GM23248 (cell line): ENCODE measurements around the gene CASS4. TPM values are rescaled to one million over a fixed set of nuclear protein-coding genes. Genes with fewer than 3 reads are reported as not detected.

Source experiments
- DNase-seq: peaks from one replicate; pipeline ENCODE4 v3.0.0-alpha.2; 2015
- H2AFZ ChIP-seq: fragments of 200-600 bp; sonication (generic); 2 replicates; pipeline ENCODE4 v1.6.1; 2016; ENCODE audit warnings: antibody characterized with exemption
- H3F3A ChIP-seq: fragments of 200-600 bp; sonication (generic); 2 replicates; pipeline ENCODE4 v1.6.1; 2016; ENCODE audit warnings: mild to moderate bottlenecking, antibody characterized with exemption, mixed run types; ENCODE audit not compliant: insufficient read depth
- H3K27ac ChIP-seq: fragments of 200-600 bp; sonication (generic); 2 replicates; pipeline ENCODE4 v1.5.1; 2016; ENCODE audit warnings: mild to moderate bottlenecking
- H3K27me3 ChIP-seq: fragments of 200-600 bp; sonication (generic); replicated peaks from 2 replicates; pipeline ENCODE4 v1.6.1; 2016; ENCODE audit warnings: mild to moderate bottlenecking; ENCODE audit not compliant: insufficient read depth
- H3K36me3 ChIP-seq: fragments of 200-600 bp; sonication (generic); 2 replicates; pipeline ENCODE4 v1.6.1; 2016; ENCODE audit warnings: low read depth, mild to moderate bottlenecking
- H3K4me1 ChIP-seq: fragments of 200-600 bp; sonication (generic); 2 replicates; pipeline ENCODE4 v1.6.1; 2016; ENCODE audit warnings: mild to moderate bottlenecking; ENCODE audit not compliant: insufficient read depth
- H3K4me2 ChIP-seq: fragments of 200-600 bp; sonication (generic); one replicate; pipeline ENCODE4 v1.6.1; 2016; ENCODE audit warnings: mild to moderate bottlenecking; ENCODE audit not compliant: unreplicated experiment
- H3K4me3 ChIP-seq: fragments of 200-600 bp; sonication (generic); 2 replicates; pipeline ENCODE4 v1.5.1; 2016; ENCODE audit warnings: mild to moderate bottlenecking
- H3K79me2 ChIP-seq: fragments of 200-600 bp; sonication (generic); 2 replicates; pipeline ENCODE4 v1.6.1; 2016; ENCODE audit warnings: mild to moderate bottlenecking; ENCODE audit not compliant: insufficient read depth
- H3K9ac ChIP-seq: fragments of 200-600 bp; sonication (generic); 2 replicates; pipeline ENCODE4 v1.6.1; 2016; ENCODE audit warnings: mild to moderate bottlenecking
- H3K9me2 ChIP-seq: fragments of 200-600 bp; sonication (generic); 2 replicates; pipeline ENCODE4 v1.6.1; 2016; ENCODE audit warnings: mixed run types, mild to moderate bottlenecking, moderate library complexity; ENCODE audit not compliant: insufficient read depth
- H3K9me3 ChIP-seq: fragments of 200-600 bp; sonication (generic); one replicate; pipeline ENCODE4 v1.6.1; 2017; ENCODE audit warnings: low read depth
- H4K20me1 ChIP-seq: fragments of 200-600 bp; sonication (generic); 2 replicates; pipeline ENCODE4 v1.6.0; 2016; ENCODE audit not compliant: insufficient read depth
- EZH2 ChIP-seq: fragments of 200-600 bp; sonication (generic); IDR thresholded peaks from 2 replicates; pipeline ENCODE4 v1.6.1; 2018; ENCODE audit warnings: antibody characterized with exemption, mild to moderate bottlenecking; ENCODE audit not compliant: insufficient read depth, poor library complexity, severe bottlenecking
- EZH2phosphoT487 ChIP-seq: fragments of 200-600 bp; sonication (generic); IDR thresholded peaks from 2 replicates; pipeline ENCODE4 v1.6.1; 2018; ENCODE audit warnings: antibody characterized with exemption, moderate library complexity, mild to moderate bottlenecking, low read depth; ENCODE audit not compliant: insufficient read depth
- WGBS, 2 experiments: methylation state at CpG; one replicate each; pipeline ENCODE4 v1.1.6; 2015 to 2017; ENCODE audit warnings: low lambda C conversion rate in 2 of 2, low coverage in 1 of 2; ENCODE audit errors: missing lambda C conversion rate in 2 of 2; 5-methylcytosine and 5-hydroxymethylcytosine counted together
- in situ Hi-C: fragments of 300-500 bp; cut with MboI; formaldehyde crosslinking; loops from 2 replicates; pipeline ENCODE4 v1.15.0; 2020
- polyA plus RNA-seq: library from polyadenylated mRNA; unstranded; fragments of >200 nt; fragmentation: Nextera tagmentation; extraction: Ambion mirVana; gene quantifications from 2 replicates; pipeline ENCODE4 v1.2.1, GENCODE V29; 2016
- total RNA-seq: library from RNA; depleted of rRNA; stranded (reverse); fragments of >200 nt; shearing (Covaris generic); gene quantifications from 2 replicates; pipeline ENCODE4 v1.2.3, GENCODE V29; 2014

The CASS4 gene
- total and polyA plus RNA-seq, 2 experiments from 2014 or later, result 10.4 to 19.2 TPM

GRCh38 chr20:56465997-56466396 is 53.9 kb downstream of the CASS4 start:
- WGBS, 2 experiments, result 51 to 56% methylated on average over 7 of the region's 7 CpGs
- Histone ChIP-seq H3K27me3 (no peaks in the 10 kb centered on the region), H3K27ac (no peak overlapping the region), H3K4me3 (no peak overlapping the region), H3K9me3 (no peaks in the 10 kb centered on the region), H3K9ac (no peak overlapping the region), H2AFZ (peak overlapping the region; percentile 51), H3K4me1 (peaks cover 26% of the 10 kb centered on the region), H3F3A (peaks cover 13% of the 10 kb centered on the region; the same call in 1 of the 2 replicates), H3K79me2 (peaks cover 26% of the 10 kb centered on the region), H3K4me2 (no peak overlapping the region), H4K20me1 (no peaks in the 10 kb centered on the region), H3K36me3 (no peaks in the 10 kb centered on the region), H3K9me2 (no peaks in the 10 kb centered on the region)
- in situ Hi-C loops, result no loop called here
- no peak for DNase-seq
- TF ChIP-seq EZH2phosphoT487, result no peak
- TF ChIP-seq EZH2, result no peak

DNA sequence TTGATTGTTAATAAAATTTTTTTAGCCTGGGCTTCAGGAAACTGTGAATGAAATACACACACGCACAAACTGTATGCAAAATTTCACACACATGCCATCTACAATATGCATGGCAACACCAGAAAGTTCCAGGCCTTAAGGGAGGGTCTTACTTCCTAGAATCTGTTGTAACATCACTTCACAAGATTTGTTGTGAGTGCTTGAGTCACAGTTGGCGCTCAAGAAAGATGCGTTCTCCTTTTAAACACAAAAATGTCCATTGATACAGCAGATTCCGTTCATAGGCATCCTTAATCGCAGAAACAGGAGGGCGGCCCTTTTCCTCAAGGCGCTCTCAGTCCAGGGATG is 55.9 kb downstream of the CASS4 start:
- H4K20me1 ChIP-seq, result no peaks in the 10 kb centered on the region
- no peaks in the 10 kb centered on the region for H3K9me3 ChIP-seq
- peak overlapping the region; percentile 68 for H3K4me2 ChIP-seq
- peaks cover 9% of the 10 kb centered on the region for H3K36me3 ChIP-seq
- no peaks in the 10 kb centered on the region for H3K27me3 ChIP-seq
- H3K4me1 ChIP-seq, result peaks cover 33% of the 10 kb centered on the region
- peak overlapping the region; percentile 96 for H3K27ac ChIP-seq
- peak overlapping the region; percentile 98 for H3K9ac ChIP-seq
- 2 to 3% methylated on average over 7 of the region's 7 CpGs for WGBS, 2 experiments
- DNase-seq, result no peak
- H3K79me2 ChIP-seq, result peaks cover 45% of the 10 kb centered on the region
- peaks cover 13% of the 10 kb centered on the region; the same call in 1 of the 2 replicates for H3F3A ChIP-seq
- H3K4me3 ChIP-seq, result peak overlapping the region; percentile 100
- TF ChIP-seq EZH2phosphoT487 (no peak), EZH2 (no peak)
- H2AFZ ChIP-seq, result peak overlapping the region; percentile 63
- in situ Hi-C loops, result no loop called here
- no peaks in the 10 kb centered on the region for H3K9me2 ChIP-seq

DNA sequence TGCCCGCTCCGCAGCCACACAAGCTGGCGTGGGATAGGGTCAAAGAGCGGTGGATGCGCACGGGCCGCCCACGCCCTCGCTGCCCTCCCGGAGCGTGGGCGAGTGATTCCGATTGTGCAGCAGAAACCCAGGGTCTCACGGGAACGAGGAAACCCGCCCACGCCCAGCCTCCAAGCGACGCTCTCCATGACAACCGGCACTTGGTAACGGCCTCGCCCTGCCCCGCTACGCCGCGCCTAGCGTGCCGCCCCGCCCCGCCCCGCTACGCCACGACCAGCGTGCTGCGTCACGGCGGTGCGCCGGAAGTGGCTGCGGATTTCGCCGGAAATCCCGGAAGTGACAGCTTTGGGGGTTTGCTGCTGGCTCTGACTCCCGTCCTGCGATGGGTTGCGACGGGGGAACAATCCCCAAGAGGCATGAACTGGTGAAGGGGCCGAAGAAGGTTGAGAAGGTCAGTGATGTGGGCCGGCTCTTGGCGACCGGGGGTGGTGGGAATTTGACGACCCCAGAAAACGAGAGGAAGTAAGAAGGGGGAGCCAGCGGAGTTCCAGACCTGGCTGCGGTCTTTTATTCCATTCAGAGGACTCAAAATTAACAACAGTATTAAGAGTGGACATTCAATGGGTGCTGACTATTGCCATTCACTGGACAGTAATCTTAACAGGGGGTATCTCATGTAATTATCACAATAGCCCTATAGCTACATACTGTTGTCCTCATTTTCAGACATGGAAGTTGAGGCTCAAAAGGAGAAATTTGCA is 56.4 kb downstream of the CASS4 start, which contains the start of gene RTF2:
Gene RTF2 (plus strand): TSS at position 312 of the 761 bp plus-strand sequence. CDS start 71 bp downstream, at position 383.
- Histone ChIP-seq H3K79me2 (peaks cover 51% of the 10 kb centered on the region), H3K4me3 (peak within 1 kb of the TSS; percentile 100), H3K4me2 (peak within 1 kb of the TSS; percentile 99), H2AFZ (peak within 1 kb of the TSS; percentile 84), H3K9me2 (no peaks in the 10 kb centered on the region), H3K27ac (peak within 1 kb of the TSS; percentile 96), H3F3A (peaks cover 13% of the 10 kb centered on the region; the same call in 1 of the 2 replicates), H3K27me3 (no peaks in the 10 kb centered on the region), H4K20me1 (no peaks in the 10 kb centered on the region), H3K36me3 (peaks cover 15% of the 10 kb centered on the region), H3K9ac (peak within 1 kb of the TSS; percentile 98), H3K9me3 (no peaks in the 10 kb centered on the region), H3K4me1 (peaks cover 33% of the 10 kb centered on the region)
- in situ Hi-C loops, result no loop called here
- 0 to 1% methylated on average over 50 to 55 of the region's 55 CpGs for WGBS, 2 experiments
- no peak for TF ChIP-seq EZH2
- DNase-seq, result peak; percentile 100

GRCh38 chr20:56469077-56469449 is 57.0 kb downstream of the CASS4 start:
- peak; percentile 21 for DNase-seq
- Histone ChIP-seq H3K27ac (peak overlapping the region; percentile 96), H3K27me3 (no peaks in the 10 kb centered on the region), H3K4me2 (peak overlapping the region; percentile 99), H2AFZ (peak overlapping the region; percentile 84), H3K4me3 (peak overlapping the region; percentile 100), H3K4me1 (peaks cover 33% of the 10 kb centered on the region), H3K79me2 (peaks cover 57% of the 10 kb centered on the region), H3K9me2 (no peaks in the 10 kb centered on the region), H4K20me1 (no peaks in the 10 kb centered on the region), H3K9me3 (no peaks in the 10 kb centered on the region), H3F3A (peaks cover 13% of the 10 kb centered on the region; the same call in 1 of the 2 replicates), H3K36me3 (peaks cover 20% of the 10 kb centered on the region), H3K9ac (peak overlapping the region; percentile 98)
- no peak for TF ChIP-seq EZH2phosphoT487
- 6 to 8% methylated on average over 8 of the region's 8 CpGs for WGBS, 2 experiments
- in situ Hi-C loops, result no loop called here
